ENCODE data around the gene DYNLT3. TPM values are rescaled to one million over a fixed set of nuclear protein-coding genes. Genes with fewer than 3 reads are reported as not detected.

DYNLT3 gene
- polyA plus RNA-seq, 1 donor (not counting 4 experiments of a cell fraction or from before 2014, with no cell fraction given), result 37.3 TPM

DNA sequence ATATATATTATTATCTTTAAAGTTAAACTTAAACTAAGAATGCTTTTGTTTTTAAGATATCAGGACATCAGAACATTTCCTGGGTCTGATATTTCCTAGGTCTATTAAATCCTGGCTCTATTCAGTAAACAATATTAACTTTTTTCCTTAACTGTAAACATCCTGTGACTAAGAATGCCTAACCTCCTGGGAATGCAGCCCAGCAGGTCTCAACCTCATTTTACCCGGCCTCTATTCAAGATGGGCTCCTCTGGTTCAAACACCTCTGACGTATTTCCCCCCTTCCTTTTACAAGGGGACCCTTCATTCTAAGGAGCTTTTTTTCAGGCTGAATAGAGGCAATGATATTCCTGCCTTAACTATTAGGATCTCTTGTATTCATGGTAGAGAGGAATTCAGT, 35.8 kb upstream of the DYNLT3 start:
- Histone ChIP-seq H3K9me3 (ENCODE audit: control insufficient read depth, low read depth, low read length) (no peaks in the 10 kb centered on the region), H4K20me1 (ENCODE audit: control insufficient read depth, extremely low read depth, insufficient read depth, low read length) (no peaks in the 10 kb centered on the region), H3K9me1 (ENCODE audit: control insufficient read depth, extremely low read depth, insufficient read depth, low read length) (no peaks in the 10 kb centered on the region), H3K4me3 (ENCODE audit: control insufficient read depth in 2 of 3, extremely low read depth in 1 of 3, insufficient read depth in 2 of 3, low read depth in 1 of 3, low read length in 3 of 3) (no peak overlapping the region), H3K4me2 (ENCODE audit: control insufficient read depth, extremely low read depth, insufficient read depth, low read depth, low read length) (no peak overlapping the region), H3K79me2 (ENCODE audit: control insufficient read depth, insufficient read depth, low read length) (no peaks in the 10 kb centered on the region), H2AFZ (ENCODE audit: control insufficient read depth, low read length) (peak overlapping the region; percentile 71), H3K9ac (ENCODE audit: control insufficient read depth, extremely low read depth, insufficient read depth, low read length) (no peak overlapping the region), H3K4me1 (ENCODE audit: control insufficient read depth, extremely low read depth, insufficient read depth, low read length) (peaks cover 7% of the 10 kb centered on the region), H3K27ac (ENCODE audit: control insufficient read depth, insufficient read depth, low read length) (peak overlapping the region; percentile 48), H3K36me3 (ENCODE audit: control insufficient read depth in 2 of 2, extremely low read depth in 1 of 2, insufficient read depth in 2 of 2, low read length in 2 of 2) (no peaks in the 10 kb centered on the region), H3K27me3 (ENCODE audit: control insufficient read depth, extremely low read depth, insufficient read depth, low read length) (no peaks in the 10 kb centered on the region)
- TF ChIP-seq EZH2 (IDR thresholded peaks at IDR 0.05; ENCODE audit: low read length), result no peak
- TF ChIP-seq, protein P1, sequence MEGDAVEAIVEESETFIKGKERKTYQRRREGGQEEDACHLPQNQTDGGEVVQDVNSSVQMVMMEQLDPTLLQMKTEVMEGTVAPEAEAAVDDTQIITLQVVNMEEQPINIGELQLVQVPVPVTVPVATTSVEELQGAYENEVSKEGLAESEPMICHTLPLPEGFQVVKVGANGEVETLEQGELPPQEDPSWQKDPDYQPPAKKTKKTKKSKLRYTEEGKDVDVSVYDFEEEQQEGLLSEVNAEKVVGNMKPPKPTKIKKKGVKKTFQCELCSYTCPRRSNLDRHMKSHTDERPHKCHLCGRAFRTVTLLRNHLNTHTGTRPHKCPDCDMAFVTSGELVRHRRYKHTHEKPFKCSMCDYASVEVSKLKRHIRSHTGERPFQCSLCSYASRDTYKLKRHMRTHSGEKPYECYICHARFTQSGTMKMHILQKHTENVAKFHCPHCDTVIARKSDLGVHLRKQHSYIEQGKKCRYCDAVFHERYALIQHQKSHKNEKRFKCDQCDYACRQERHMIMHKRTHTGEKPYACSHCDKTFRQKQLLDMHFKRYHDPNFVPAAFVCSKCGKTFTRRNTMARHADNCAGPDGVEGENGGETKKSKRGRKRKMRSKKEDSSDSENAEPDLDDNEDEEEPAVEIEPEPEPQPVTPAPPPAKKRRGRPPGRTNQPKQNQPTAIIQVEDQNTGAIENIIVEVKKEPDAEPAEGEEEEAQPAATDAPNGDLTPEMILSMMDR (optimal IDR thresholded peaks at IDR 0.05 in 1 of 3, IDR thresholded peaks at IDR 0.05 in 1 of 3, conservative IDR thresholded peaks at IDR 0.05 in 1 of 3; ENCODE audit: extremely low read depth in 1 of 3, insufficient read depth in 2 of 3, low read length in 3 of 3), result no peak
- DNase-seq (ENCODE audit: low read depth, low spot score), result no peak
- FAIRE-seq, result no peak
- dilution Hi-C loops (cut with MboI; ENCODE audit: extremely low pct_ligation_motif_present, low sequenced_read_pairs), result no loop called here

DNA sequence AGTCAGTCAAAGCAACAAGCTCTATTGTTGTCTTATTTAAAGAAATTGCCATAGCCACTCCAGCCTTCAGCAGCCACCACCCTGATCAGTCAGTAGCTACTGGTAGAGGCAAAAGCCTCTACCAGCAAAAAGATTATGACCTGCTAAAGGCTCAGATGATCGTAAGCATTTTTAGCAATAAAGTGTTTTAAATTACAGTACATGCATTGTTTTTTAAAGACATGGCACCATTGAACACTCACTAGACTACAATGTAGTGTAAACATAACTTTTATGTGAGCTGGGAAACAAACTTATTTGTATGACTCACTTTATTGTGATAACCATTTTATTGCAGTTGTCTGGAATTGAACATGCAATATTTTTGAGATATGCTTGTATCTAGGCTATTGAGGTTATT, 32.3 kb upstream of the DYNLT3 start:
- Histone ChIP-seq H3K4me1 (ENCODE audit: control insufficient read depth, extremely low read depth, insufficient read depth, low read length) (peaks cover 7% of the 10 kb centered on the region), H3K27ac (ENCODE audit: control insufficient read depth, insufficient read depth, low read length) (no peak overlapping the region), H3K4me3 (ENCODE audit: control insufficient read depth in 2 of 3, extremely low read depth in 1 of 3, insufficient read depth in 2 of 3, low read depth in 1 of 3, low read length in 3 of 3) (no peak overlapping the region), H3K9me1 (ENCODE audit: control insufficient read depth, extremely low read depth, insufficient read depth, low read length) (no peaks in the 10 kb centered on the region), H3K27me3 (ENCODE audit: control insufficient read depth, extremely low read depth, insufficient read depth, low read length) (no peaks in the 10 kb centered on the region), H3K36me3 (ENCODE audit: control insufficient read depth in 2 of 2, extremely low read depth in 1 of 2, insufficient read depth in 2 of 2, low read length in 2 of 2) (no peaks in the 10 kb centered on the region), H3K4me2 (ENCODE audit: control insufficient read depth, extremely low read depth, insufficient read depth, low read depth, low read length) (no peak overlapping the region), H4K20me1 (ENCODE audit: control insufficient read depth, extremely low read depth, insufficient read depth, low read length) (no peaks in the 10 kb centered on the region), H3K9me3 (ENCODE audit: control insufficient read depth, low read depth, low read length) (no peaks in the 10 kb centered on the region), H3K9ac (ENCODE audit: control insufficient read depth, extremely low read depth, insufficient read depth, low read length) (no peak overlapping the region), H3K79me2 (ENCODE audit: control insufficient read depth, insufficient read depth, low read length) (no peaks in the 10 kb centered on the region), H2AFZ (ENCODE audit: control insufficient read depth, low read length) (no peak overlapping the region)
- DNase-seq (ENCODE audit: low read depth, low spot score), result no peak
- no peak for FAIRE-seq
- TF ChIP-seq, protein P1 (optimal IDR thresholded peaks at IDR 0.05 in 1 of 3, IDR thresholded peaks at IDR 0.05 in 1 of 3, conservative IDR thresholded peaks at IDR 0.05 in 1 of 3; ENCODE audit: extremely low read depth in 1 of 3, insufficient read depth in 2 of 3, low read length in 3 of 3), result no peak
- no peak for TF ChIP-seq EZH2 (IDR thresholded peaks at IDR 0.05; ENCODE audit: low read length)
- dilution Hi-C loops (cut with MboI; ENCODE audit: extremely low pct_ligation_motif_present, low sequenced_read_pairs), result no loop called here

Data from keratinocyte (primary cell).